NCI-H1417 treated with DMSO at 0.1 percent for 48 hours (cell line): ENCODE results near the gene GLOD4.

ENCODE experiments used
- DNase-seq: peaks from one replicate; lab custom pipeline; 2025; lab: John Stamatoyannopoulos, UW

Gene GLOD4

DNA sequence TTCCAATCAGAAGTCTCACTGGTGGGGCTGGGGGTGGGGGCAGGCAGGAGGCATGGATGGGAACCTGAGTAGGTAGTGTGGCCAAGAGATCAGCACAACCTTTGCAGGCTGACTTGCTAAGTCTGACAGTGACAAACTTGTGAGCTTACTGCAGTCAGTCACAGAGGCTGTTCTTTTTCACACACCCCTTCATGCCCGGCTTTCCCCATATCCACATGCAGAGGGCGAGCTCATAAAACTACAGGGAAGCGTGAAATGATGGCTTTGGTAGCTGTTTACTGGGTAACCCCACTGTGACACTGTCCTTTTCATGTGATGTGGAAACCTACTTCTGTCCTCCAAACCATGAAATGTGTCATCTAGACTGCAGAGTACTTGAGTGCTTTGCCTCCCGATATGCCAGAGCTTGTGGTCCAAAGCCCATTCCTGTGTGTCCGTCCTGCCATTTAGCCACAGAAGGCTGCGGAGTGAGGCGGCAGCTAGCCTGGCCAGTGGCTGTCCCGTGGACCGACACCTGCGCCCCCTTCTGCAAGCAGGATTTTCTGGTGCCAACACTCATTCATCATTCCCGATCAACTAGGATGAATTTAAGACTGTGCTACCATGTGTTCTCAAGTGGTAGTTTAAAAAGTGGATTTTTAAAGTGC, 39.8 kb downstream of the GLOD4 start:
- no peak for DNase-seq

DNA sequence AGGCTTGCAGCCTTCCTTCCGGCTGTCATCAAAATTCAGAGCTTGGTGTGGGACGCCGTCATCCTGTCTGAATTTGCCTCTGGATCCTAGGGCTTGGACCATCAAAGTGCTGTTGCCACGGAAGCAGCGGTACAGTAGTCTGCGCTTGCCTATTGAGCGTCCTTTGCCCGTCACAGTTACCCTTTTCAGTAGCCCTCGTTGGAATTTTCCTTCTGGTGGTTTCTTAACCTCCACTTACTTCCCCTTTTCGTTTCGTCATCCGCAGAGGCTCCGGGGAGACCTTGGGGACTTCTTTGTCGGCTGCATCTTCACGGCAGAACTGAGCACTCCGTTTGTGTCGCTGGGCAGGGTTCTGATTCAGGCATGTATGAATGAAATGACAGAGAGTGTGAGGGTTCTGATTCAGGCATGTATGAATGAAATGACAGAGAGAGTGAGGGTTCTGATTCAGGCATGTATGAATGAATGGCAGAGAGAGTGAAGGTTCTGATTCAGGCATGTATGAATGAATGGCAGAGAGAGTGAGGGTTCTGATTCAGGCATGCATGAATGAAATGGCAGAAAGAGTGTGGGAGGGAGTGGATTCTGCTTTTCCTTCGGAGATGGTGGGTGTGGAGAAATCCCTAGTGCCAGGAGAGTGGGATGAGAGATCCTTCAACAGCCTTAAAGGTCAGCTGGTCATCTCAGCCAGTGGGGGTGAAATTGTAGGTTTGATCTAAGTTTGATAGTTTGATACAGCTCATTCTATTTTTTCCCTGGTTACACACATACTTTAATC, 41.7 kb downstream of the GLOD4 start:
- DNase-seq, result no peak

DNA sequence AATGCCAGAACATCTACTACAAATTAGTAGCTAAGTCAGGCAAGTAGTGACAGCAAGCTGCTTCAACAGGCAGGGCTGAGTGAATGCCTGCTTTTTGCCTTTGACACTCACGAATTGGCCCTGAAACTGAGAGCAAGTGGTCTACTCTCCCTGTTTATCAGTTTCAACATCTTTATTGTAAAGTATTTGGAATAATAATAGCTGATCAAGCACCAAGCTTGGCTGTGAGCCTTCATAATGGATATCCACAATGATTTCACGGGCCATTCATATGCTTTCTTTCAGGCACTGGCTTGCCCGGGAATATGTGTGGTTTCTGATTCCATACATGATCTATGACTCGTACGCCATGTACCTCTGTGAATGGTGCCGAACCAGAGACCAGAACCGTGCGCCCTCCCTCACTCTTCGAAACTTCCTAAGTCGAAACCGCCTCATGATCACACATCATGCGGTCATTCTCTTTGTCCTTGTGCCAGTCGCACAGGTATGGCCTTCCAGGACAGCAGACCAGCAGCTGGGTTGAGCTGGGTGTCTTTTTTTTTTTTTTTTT, 44.4 kb downstream of the GLOD4 start:
- DNase-seq, result no peak

DNA sequence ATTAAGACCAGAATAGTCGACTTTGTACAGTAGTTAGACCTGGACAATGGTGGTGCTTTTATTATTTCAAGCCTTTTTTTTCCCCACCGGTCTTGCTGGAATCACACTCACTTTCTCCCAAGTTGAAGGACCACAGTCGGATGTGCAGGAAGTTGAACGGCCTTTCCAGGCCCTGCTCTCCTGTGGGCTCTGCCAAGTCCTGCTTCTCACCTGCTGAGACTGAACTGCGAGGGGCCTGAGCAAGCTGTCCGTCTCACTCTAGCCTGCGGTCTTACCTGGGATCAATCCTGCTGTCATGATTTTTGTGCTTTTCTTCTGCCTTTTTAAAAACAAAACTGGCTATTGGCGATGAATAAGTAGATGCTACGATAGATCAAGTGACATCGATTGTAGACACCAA, 48.3 kb downstream of the GLOD4 start:
- no peak for DNase-seq

DNA sequence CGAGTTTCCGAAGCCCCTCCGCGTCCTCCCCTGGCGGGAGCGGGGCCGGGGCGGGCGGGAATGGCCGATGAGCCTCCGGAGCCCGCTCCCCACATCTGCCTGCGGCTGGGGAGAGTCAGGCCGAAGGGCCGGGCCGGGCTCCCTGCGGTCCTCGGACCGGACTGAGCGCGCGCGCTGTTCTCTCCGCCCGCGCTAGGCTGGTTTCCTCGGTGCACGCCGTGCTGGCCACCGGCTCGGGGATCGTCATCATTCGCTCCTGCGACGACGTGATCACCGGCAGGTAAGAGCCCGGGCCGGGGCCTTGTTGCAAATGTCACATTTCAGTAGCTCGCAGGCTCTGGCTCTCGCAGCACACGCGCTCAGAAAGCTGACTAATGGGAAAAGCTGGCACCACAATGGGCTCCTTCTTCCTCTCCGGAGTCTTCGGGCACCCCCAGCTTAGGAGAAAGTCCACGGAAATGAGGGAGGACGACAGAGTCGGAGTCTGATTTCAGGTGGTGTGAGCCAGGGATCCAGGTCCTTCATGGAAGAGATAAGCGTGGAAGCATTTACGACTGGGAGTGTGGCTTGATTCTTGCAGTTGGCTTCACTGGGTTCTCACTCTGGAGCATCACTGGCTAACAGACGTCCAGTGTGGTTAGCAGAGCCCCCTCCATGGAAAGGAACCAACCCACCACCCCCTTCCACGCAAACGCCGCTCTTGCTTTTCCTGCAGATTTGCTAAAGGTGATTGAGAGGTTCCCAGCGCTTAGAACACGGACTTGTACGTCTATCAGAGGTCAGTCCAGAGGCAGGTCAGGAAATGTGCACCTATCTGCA, 49.0 kb downstream of the GLOD4 start:
- no peak for DNase-seq

DNA sequence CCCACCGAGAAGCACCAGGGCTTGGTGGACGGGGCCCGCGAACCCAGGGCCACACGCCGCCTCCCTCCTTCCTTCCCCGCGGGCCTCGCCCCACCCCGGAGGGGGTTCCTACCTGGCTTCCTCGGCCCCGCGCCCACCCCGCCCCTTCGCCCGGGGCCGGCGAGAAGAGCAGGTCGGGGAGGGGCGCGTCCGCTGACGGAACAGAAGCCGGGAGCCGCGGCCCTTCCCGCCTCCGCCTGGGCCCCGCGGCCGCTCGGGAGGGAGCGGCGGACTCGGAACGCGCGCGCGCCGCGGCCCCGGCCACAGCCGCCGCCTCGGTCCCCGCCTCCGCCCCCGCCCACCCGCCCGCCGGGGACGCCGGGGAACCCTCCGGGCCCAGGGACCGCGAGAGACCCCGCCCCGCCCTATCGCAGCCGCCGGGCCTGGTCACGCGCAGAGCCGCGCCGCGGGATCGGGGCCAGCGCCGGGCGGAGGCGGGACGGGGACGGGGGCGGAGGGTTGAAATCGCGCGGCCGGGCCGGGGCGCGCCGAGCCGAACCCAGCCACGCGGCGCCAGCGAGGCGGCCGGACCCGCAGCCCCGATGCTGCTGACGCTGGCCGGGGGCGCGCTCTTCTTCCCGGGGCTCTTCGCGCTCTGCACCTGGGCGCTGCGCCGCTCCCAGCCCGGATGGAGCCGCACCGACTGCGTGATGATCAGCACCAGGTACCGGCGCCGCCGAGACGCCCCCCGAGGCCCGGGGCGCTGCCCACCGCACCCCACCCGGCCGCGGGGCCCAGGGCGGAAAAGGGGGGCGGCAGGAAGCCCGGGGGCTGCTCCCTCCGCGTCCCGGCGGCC, 49.8 kb downstream of the GLOD4 start, which contains the start of gene TLCD3A:
TLCD3A (plus strand) TSS at position 530 of the 835 bp plus-strand sequence; CDS start at position 582, 52 bp downstream.
- no peak for DNase-seq

DNA sequence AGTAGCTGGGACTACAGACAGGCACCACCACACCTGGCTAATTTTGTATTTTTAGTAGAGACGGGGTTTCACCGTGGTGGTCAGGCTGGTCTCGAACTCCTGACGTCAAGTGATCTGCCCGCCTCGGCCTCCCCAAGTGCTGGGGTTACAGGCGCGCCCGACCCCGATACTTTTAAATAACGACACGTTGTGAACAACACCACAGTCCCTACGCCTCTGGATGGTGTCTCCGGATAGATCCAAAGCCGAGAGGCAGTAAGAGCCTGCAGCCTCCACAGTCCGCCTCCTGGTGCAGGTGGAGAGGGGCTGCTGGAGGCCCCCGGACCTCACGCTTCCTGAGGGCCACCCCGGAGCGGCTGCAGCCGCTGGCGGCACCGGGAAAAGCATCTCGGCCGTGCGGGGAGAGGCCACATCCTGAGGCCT, 50.4 kb downstream of the GLOD4 start:
- no peak for DNase-seq

DNA sequence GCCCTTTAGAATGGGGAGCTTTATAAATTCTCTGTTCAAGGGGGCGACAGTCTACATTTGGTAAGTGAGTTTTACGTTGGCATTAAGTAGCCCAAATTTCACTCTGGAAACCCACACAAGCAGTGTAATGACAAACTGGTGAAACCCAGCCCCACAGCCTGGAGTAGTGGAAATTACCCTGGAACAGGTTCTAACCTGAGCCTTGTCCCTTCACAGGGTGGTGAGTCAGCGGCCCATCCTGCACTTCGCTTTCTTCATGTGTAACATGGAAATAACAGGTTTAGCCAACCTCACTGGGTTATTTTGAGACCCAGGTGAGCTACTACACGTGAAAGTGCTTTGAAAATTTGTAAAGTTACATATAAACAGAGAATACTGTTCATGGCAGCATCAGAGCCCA, 53.2 kb downstream of the GLOD4 start:
- DNase-seq, result no peak

DNA sequence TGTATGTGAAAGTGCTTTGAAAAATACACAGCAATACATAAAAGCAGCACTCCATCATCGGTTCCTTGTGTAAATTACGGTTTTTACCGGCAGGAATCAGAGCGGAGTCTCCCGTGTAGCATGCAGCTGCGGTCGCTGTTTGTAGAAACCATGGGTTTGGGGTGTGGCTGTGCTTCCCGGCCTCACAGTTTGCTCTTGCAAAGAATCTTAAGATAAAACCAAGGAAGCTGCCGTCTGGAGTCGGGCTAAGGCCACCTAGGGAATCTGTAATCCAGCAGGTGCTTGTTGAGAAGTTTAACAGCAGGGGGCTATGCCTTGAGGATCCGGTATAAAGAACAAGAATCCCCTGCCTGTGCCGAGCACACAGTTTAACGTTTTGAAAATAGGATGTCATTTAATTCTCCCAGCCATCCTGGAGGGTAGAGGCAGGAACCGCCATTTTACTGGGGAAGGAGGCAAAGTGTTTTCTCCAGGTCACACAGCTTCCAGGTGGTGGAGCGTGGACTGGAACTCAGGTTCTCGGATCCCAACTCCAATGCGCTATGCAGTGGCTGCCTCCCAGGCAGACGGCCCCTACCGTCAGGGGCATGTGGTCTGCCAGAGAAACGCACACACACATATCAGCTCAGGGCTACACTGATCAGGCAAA, 55.7 kb downstream of the GLOD4 start:
- DNase-seq, result no peak

DNA sequence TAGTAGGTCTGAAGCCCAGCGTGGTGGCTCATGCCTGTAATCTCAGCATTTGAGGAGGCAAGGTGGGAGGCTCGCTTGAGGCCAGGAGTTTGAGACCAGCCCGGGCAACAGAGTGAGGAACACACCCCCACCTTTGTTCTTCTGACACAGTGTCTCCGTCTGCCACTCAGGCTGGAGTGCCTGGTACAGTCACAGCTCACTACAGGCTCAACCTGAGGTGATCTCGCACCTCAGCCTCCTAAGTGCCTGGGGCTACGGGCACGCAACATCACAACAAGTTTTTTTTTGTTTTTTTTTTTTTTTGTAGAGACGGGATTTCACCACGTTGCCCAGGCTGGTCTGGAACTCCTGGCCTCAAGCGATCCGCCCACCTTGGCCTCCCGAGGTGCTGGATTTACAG, 56.3 kb downstream of the GLOD4 start:
- DNase-seq, result no peak

DNA sequence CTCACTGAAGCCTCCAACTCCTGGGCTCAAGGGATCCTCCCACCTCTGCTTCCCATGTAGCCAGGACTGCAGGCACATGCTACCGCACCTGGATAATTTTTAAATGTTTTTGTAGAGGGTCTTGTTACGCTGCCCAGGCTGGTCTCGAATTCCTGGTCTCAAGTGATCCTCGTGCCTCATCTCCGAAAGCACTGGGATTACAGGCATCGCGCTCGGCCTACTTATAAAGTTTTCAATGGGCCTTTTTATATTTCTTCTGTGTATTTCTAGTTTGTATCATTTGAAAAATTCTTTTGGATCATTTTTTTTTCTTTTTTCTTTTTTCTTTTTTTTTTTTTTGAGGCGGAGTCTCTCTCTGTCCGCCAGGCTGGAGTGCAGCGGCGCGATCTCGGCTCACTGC, 57.0 kb downstream of the GLOD4 start:
- no peak for DNase-seq

DNA sequence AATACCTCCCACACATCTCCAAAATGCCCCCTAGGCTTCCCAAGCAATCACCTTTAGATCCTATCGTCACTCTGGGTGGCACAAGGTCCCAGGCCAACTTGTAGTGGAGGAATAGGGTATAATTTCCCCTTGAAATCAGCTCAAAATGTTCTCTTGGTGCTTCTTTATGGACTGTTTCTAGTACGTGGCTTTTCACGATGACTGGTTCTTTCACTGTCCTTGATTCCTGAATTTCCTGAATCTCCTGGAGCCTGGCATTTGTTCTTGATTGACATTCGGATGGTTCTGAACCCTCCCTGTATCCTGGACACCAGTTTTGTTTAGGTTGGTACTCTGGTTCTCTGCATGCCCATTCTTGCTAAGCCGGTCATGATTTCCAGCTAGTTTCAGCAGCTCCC, 60.5 kb downstream of the GLOD4 start:
- DNase-seq, result no peak

DNA sequence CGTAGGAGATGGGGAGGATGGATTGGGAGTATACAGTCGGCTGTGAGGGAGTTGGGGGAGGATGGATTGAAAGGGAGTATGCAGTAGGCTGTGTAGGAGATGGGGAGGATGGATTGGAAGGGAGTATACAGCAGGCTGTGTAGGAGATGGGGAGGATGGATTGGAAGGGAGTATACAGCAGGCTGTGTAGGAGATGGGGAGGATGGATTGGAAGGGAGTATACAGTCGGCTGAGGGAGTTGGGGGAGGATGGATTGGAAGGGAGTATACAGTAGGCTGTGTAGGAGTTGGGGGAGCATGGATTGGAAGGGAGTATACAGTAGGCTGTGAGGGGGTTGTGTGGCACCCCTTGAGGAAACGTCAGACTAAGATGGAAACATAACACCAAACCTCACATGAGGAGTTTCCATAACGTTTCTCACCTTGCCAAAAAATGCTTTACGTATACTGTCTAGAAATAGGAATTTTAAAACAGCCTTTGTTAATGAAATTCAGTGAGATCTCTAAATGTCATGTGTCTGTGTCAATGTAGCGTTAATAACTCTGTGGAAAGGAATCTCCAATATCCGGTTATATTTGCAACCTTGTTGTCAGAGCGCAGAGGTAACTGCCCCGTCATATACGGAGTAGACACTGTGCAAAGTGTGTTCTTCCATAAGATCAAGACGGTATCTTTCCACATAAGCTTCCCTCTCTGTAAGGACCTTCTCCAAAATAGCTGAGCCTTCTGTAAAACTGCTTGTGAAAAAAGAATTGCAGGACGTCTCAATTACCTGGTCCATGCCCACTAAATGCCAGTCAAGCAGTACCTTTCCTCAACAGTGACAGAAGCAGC, 61.2 kb downstream of the GLOD4 start:
- DNase-seq, result no peak

DNA sequence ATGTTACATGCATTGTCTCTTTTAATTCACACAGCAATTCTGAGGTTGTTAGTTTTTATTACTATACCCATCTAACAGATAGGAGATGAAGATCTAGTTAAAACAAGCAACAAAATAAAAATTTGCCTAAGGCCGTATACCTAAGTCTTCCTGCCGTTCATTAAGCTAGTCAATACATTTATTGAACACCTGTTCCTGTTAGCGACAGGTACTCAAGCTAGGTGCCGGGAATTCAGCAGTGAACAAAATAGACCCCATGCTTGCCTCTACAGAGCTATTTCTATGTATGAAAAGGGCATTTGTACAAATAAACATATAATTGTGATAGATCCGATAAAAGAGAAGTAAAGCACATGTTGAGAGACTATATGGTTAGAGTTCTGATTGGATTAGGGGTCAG, 64.0 kb downstream of the GLOD4 start:
- no peak for DNase-seq
